GM12878 (cell line): ENCODE measurements around the gene LONP1.

Source experiments
- CREM ChIP-seq: IDR thresholded peaks from 2 replicates; pipeline ENCODE4 v1.6.1; 2014; ENCODE audit warnings: antibody characterized with exemption, low read depth
- MAX ChIP-seq: IDR thresholded peaks from 2 replicates; pipeline ENCODE4 v1.6.1; 2012; ENCODE audit warnings: low read depth, low read length, improper control_type of control experiment
- TF ChIP-seq, protein P1 (sequence below), 3 experiments: IDR thresholded peaks in 2 of 3; conservative IDR thresholded peaks in 1 of 3; 2 replicates each; pipeline ENCODE4 v1.5.1; 2011; ENCODE audit warnings: low read depth in 3 of 3, low read length in 3 of 3, mild to moderate bottlenecking in 3 of 3, control low read depth in 2 of 3, moderate library complexity in 2 of 3, inconsistent platforms in 1 of 3, mixed read lengths in 1 of 3; ENCODE audit not compliant: control insufficient read depth in 2 of 3, insufficient read depth in 1 of 3; ENCODE audit errors: extremely low read depth in 1 of 3

- TF ChIP-seq CREM: peak; percentile 96
- TF ChIP-seq, protein P1, sequence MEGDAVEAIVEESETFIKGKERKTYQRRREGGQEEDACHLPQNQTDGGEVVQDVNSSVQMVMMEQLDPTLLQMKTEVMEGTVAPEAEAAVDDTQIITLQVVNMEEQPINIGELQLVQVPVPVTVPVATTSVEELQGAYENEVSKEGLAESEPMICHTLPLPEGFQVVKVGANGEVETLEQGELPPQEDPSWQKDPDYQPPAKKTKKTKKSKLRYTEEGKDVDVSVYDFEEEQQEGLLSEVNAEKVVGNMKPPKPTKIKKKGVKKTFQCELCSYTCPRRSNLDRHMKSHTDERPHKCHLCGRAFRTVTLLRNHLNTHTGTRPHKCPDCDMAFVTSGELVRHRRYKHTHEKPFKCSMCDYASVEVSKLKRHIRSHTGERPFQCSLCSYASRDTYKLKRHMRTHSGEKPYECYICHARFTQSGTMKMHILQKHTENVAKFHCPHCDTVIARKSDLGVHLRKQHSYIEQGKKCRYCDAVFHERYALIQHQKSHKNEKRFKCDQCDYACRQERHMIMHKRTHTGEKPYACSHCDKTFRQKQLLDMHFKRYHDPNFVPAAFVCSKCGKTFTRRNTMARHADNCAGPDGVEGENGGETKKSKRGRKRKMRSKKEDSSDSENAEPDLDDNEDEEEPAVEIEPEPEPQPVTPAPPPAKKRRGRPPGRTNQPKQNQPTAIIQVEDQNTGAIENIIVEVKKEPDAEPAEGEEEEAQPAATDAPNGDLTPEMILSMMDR (IDR thresholded peaks at IDR 0.05 in 2 of 3, conservative IDR thresholded peaks at IDR 0.05 in 1 of 3; ENCODE audit: control insufficient read depth in 2 of 3, extremely low read depth in 1 of 3, insufficient read depth in 1 of 3, low read depth in 3 of 3, low read length in 3 of 3): no peak
- peak; percentile 96 for TF ChIP-seq MAX
Observed at GRCh38 chr19:5680437-5681368, 39.2 kb downstream of the LONP1 start, which contains the start of the genes HSD11B1L and MICOS13.
